Activated CD4-positive, alpha-beta T cell treated with anti-CD3 and anti-CD28 coated beads, Interleukin-2, amount 50 U/mL, for 48 hours (primary cell): Measurements from ENCODE around the gene LRRC71.

Source experiments
- DNase-seq, 2 experiments: peaks; one replicate each; pipeline ENCODE4 v3.0.0-alpha.2; 2020

The LRRC71 gene

DNA sequence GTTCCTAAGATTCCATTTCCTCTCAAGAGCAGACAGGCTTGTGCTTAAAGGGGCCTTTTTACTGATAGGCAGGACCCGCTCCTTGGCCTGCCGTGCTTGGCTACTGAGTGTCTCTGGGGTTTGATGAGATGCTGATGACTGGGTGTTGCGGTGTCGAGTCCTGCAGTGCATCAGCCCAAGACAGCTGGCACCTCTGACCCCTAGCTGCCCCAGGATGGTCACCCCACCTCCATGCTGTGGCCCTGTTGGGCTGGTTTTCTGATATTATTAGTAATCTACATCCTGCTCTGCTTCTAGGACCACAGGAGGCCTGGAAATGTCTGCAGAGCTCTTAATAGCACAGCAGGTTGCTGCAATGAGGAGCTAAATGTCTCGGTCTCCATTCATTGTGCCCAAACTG lies 28.7 kb downstream of the LRRC71 start:
- no peak for DNase-seq

DNA sequence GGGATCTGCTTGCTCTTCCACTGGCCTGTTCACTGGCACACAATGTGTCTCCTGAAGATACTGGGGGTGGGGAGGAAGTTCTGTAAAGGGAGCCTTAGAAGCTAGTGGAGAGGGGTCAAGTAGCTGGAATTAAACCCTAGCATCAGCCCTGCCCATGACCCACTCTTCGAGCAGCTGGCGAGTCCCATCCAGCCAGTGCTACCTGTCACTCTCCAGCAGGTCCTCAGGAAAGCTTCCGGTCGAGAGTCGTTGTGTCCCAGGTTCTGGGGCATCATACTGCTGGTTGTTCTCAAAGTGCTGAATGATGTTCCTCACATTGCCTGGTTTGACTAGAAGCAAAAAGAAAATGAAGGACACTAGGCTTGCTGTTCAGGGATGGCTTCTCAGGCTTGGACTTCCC lies 30.9 kb downstream of the LRRC71 start:
- no peak for DNase-seq

DNA sequence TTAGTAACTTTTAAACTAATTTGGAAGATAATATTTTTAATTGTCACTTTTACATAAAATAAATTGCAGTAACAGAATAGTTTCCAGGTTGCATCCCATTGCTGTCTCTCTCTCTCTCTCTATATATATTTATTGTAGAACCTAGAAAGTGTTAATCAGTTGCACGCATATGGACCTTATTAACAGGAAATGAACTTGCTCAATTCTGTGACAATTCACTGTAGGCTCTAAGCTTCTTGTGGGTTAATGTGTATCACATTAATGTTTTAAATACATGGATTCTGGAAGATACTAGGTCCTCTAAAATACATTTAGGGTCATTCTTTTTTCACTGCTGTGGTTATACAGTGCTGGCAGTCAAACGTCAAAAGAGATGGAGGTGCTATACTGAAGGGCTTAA lies 33.1 kb downstream of the LRRC71 start:
- DNase-seq = no peak

DNA sequence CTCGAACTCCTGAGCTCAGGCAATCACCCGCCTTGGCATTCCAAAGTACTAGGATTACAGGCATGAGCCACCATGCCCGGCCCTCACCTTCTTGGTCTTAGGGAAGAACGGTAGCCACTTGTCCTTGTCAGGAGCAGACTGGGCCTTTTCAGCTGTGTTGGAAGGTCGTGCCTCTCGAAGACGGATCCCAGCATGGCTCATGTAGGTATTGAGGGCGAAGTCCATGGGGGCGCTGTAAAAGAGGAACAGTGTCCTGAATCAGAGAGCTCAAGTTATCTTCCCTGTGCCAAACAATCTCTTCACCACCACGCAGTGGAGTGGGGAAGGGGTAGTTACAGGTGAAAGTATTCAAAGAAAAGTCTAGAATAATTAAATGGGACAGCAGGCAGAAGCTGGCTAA lies 35.9 kb downstream of the LRRC71 start:
- DNase-seq = no peak

DNA sequence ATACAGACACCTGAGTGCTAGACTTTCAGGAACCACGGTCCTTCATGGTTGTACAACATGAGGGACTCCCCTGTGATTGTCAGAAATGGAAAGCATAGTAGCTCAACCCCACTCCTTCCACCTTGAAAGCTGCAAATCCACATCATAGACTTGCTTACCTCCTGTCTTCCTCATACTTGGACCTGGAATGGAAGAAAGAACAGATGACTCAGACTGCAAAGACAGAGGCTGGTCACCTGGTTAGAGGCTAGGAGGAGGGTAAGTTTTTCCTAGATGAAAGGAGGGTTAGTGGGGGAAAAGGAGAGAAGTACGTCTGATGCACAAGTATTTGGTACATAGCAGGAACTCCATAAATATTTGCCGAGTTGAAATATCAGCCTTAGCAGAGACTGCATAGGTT lies 37.2 kb downstream of the LRRC71 start:
- no peak for DNase-seq

DNA sequence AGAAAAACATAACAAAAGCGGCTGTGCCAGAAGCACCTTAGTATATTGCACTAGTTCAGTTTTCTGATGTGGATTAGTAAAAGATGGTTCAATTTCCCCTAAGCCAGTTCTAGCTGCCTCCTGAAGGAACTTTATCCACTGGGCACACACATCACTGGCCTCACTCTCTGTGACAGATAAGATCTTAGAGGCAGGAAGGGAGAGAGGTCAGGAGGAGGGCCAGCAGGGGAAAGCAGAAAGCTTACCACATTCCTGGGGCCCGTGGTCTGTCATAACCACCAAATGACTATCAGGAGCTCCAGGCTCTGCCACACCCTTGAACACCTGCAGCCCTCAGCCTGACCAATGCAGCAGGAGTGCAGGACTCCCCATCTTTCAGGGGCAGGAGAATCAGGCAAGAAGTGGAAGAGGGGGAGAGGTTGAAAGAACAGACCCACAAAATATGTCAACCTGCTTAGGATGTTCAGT lies 37.8 kb downstream of the LRRC71 start:
- DNase-seq = no peak

DNA sequence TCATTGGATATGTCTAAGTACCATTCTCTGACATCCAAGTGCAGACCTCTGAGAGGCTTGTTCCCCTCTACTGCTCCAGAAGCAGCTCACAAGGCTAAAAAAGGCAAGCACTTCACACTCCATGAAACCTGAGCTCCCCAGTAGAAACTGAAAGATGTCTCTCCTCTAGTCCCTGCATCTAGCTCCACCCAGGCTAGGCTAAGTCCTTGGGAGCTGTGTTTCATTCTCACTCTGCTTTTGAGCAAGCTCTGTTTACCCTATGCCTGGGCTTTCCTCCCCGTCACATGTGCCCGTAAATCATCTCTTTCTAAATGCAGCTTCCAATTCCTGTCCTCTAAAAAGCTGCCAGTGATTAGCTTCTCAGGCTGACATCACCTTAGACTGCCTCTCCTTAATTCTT lies 39.0 kb downstream of the LRRC71 start:
- no peak for DNase-seq

DNA sequence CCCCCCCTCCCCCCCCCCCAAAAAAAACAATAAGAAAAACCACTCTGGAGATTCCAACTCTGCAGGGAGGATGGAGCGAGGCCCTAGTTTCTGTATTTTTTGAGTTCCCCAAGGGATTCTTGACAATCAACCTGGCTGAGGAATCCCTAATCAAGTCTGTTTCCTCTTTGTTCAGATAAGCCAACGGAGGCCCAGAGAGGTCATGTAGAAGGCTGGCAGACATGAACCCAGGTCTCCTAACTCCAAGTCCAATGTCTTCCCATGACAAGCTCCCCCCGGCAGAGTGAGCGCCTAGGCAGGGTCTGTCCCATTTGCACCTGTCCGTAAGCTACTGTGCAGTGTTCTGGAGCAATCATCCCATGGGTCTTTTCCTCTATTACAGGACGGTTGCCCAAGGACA lies 39.5 kb downstream of the LRRC71 start:
- no peak for DNase-seq

DNA sequence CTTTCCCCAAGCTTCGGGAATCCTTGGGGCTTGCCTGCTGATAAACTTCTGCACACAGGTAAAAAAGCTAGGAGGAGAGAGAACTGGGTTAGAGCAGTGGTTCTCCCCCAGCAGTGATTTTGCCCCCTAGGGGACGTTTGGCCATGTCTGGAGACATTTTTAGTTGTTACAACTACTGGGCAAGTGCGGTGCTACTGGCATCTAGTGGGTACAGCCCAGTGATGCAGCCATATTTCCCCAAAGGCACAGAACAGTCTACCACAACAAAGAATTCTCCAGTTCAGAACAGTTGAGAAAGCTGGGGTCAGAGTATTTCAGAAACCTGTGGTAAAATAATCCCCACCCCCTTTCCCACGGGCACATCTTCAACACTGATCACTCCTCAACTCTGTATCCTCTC lies 41.3 kb downstream of the LRRC71 start:
- peak; percentile 19 to 39 for DNase-seq

DNA sequence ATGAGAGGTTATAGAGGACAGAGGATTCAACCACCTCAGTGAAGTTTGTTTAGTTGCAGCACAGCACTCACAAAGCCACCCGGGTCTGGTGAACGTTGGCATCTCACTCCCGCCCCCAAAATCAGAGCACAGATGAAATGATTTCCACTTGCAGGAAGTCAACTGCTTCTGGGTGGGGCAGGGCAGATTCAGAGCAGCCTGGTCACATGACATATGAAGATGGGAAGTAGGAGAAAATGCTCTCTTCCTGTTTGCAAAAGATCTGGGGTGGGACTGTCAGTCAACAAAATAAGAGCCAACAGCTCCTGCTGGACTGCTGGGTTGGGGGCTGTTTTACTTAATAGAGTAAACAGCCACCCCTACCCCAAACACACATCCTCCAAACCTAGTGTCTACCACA lies 43.2 kb downstream of the LRRC71 start:
- DNase-seq = peak; percentile 24 to 30

DNA sequence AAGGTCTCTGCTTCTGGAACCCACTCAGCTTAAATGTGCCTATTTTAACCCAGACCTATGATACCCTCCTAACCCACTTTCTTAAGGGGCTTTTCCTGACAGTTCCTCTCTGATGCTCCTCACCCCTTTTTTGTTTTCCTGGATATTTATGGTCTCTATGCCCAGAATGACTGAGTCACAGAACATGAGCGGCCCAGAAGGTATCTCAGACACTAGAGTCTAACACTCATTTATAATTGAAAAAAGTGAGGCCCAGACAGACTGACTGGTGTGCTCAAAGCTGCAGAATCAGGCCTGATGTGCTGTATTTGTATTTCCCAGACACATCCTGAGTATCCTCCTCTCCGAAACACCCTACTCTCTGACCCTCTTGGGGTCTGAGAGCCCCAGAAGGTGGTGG lies 44.0 kb downstream of the LRRC71 start:
- DNase-seq = no peak

DNA sequence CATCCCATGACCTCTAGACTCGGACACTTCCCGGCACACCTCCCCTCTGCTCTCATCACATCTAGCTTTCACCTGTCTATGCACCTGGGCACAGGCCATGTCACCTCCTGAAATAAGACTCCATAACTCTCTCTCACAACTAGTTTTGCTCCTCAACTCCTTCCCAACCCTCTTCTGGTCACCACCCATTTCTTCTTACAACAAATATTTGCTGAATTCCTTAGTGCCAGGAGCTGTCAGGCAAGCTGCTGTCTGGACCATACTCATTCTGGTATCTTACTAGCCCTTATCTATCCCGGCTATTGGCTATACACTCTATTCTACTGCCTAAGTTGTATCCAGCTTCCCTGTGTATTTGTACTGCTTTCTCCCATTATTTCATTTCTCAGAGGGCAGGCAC lies 49.1 kb downstream of the LRRC71 start:
- no peak for DNase-seq

DNA sequence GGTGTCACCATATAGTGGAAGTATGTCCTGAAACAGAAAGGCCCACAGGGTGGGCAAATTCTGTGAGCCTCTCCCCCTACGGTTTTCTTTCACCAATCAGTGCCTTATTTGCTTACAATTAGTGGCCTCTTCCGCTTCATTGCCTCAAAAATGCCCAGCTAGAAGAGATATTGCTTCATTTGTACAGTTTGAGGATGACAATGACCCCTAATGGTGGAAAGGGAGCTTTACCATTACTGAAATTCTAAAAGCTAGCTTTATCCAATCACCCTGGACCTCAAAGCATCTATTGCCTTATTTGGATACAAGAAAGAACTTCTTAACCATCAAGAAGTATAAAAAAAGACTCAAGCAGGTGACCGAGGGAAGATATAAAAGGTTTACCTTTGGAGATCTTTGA lies 49.6 kb downstream of the LRRC71 start:
- no peak for DNase-seq

DNA sequence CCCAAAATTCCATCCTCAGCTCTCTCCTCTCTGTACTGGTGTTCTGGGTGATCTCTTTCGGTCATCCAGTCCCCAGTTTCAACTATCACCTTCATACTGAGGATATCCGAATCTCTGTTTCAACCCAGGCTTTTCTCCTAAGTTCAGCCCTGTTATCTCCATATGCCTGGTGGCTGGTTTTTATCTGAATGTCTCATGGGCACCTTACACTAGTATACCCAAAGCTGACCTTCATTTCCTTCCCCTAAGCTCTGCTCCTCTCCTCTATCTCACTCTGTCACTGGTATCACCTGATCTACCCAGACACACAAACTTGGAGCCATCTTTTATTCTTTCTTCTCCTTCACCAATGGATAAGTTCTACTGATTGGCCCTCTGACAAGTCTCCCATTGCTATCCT lies 53.0 kb downstream of the LRRC71 start:
- DNase-seq = no peak

DNA sequence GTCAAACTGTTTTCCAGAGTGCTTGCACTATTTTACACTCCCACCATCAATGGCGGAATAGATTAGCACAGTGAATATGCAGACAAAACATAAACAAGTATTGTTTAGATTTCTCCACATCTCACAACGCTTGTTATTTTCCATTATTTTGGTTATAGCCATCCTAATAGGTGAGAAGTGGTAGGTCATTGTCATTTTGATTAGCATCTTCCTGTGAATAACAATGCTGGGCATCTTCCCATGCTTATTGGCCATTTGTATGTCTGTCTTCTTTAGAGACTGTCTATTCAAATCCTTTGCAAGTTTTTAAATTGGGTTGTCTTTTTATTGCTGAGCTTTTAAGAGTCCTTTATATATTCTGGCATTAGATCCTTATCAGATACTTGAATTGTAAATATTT lies 54.7 kb downstream of the LRRC71 start:
- DNase-seq = no peak

DNA sequence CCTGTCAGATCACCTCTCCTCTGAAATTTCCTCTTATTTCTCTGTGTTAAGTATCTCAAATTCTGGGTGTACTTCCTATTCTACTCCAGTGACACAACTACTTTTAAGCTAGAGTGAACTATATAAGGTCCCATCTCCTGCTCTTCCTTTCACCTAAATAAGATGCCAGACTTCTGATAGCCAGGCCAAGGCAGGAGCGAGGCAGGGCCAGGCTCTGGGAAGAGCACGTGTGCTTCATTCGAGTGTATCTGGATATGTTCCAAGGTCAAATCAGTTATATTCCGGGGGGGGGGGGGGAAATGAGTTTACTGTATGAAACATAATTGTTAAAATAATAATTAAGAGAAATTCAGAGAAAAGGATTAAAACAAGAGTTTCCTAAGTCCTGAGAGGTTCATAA lies 60.1 kb downstream of the LRRC71 start:
- no peak for DNase-seq
